KMS-11 (cell line): ENCODE results near the gene PIGU.

Source experiments
- H2AFZ ChIP-seq: fragments of 200-600 bp; sonication (generic); 2 replicates; pipeline ENCODE4 v1.6.1; 2016; ENCODE audit warnings: antibody characterized with exemption, mixed run types, low read depth
- H3K27ac ChIP-seq: fragments of 200-600 bp; sonication (generic); 2 replicates; pipeline ENCODE4 v1.6.1; 2016; ENCODE audit warnings: mild to moderate bottlenecking, mixed run types
- H3K27me3 ChIP-seq: fragments of 200-600 bp; sonication (generic); 2 replicates; pipeline ENCODE4 v1.6.1; 2017; ENCODE audit warnings: mild to moderate bottlenecking, low read depth, mixed run types, moderate library complexity; ENCODE audit not compliant: insufficient read depth
- H3K36me3 ChIP-seq: fragments of 200-600 bp; sonication (generic); 2 replicates; pipeline ENCODE4 v1.6.1; 2017; ENCODE audit warnings: mild to moderate bottlenecking, mixed run types; ENCODE audit not compliant: insufficient read depth
- H3K4me1 ChIP-seq: fragments of 200-600 bp; sonication (generic); 2 replicates; pipeline ENCODE4 v1.6.1; 2016; ENCODE audit warnings: mild to moderate bottlenecking, low read depth, mixed run types; ENCODE audit not compliant: poor library complexity, severe bottlenecking
- H3K4me2 ChIP-seq: fragments of 200-600 bp; sonication (generic); 2 replicates; pipeline ENCODE4 v1.7.0; 2016; ENCODE audit warnings: mild to moderate bottlenecking, mixed run types
- H3K4me3 ChIP-seq: fragments of 200-600 bp; sonication (generic); IDR thresholded peaks from 2 replicates; pipeline ENCODE4 v1.6.1; 2017; ENCODE audit warnings: low read depth, low read length, mixed read lengths; ENCODE audit not compliant: insufficient read depth
- H3K79me2 ChIP-seq: fragments of 200-600 bp; sonication (generic); 2 replicates; pipeline ENCODE4 v1.6.1; 2016; ENCODE audit warnings: low read depth, mixed run types; ENCODE audit not compliant: insufficient read depth
- H3K9ac ChIP-seq: fragments of 200-600 bp; sonication (generic); 2 replicates; pipeline ENCODE4 v1.6.1; 2016; ENCODE audit warnings: mild to moderate bottlenecking, mixed run types
- H4K20me1 ChIP-seq: fragments of 200-600 bp; sonication (generic); 2 replicates; pipeline ENCODE4 v1.6.1; 2016; ENCODE audit warnings: mild to moderate bottlenecking, mixed run types; ENCODE audit not compliant: insufficient read depth
- CTCF ChIP-seq: fragments of 200-600 bp; sonication (generic); conservative IDR thresholded peaks from 2 replicates; pipeline ENCODE4 v1.6.1; 2017; ENCODE audit warnings: low read depth, mild to moderate bottlenecking, antibody characterized with exemption, low read length, moderate library complexity, mixed read lengths

Gene PIGU

GRCh38 chr20:34512266-34512954 lies 164.5 kb downstream of the PIGU start:
- Histone ChIP-seq H4K20me1 (no peaks in the 10 kb centered on the region), H3K4me1 (peaks cover 16% of the 10 kb centered on the region), H3K79me2 (peaks cover 7% of the 10 kb centered on the region), H3K27ac (no peak overlapping the region), H3K36me3 (peaks cover 17% of the 10 kb centered on the region; the same call in 1 of the 2 replicates), H3K27me3 (no peaks in the 10 kb centered on the region), H3K4me3 (no peak overlapping the region), H3K9ac (no peak overlapping the region), H2AFZ (no peak overlapping the region), H3K4me2 (no peak overlapping the region)
- TF ChIP-seq CTCF: no peak

- H4K20me1 ChIP-seq: no peaks in the 10 kb centered on the region
- no peak overlapping the region for H2AFZ ChIP-seq
- H3K4me3 ChIP-seq: no peak overlapping the region
- H3K27me3 ChIP-seq: no peaks in the 10 kb centered on the region
- no peak for TF ChIP-seq CTCF
- H3K79me2 ChIP-seq: peaks cover 2% of the 10 kb centered on the region; the same call in 1 of the 2 replicates
- peaks cover 13% of the 10 kb centered on the region for H3K4me1 ChIP-seq
- no peak overlapping the region for H3K4me2 ChIP-seq
- H3K27ac ChIP-seq: no peak overlapping the region
- peaks cover 17% of the 10 kb centered on the region; the same call in 1 of the 2 replicates for H3K36me3 ChIP-seq
- H3K9ac ChIP-seq: no peak overlapping the region
Measured at GRCh38 chr20:34511891-34512265, 165.0 kb downstream of the PIGU start.

GRCh38 chr20:34510575-34510974 lies 166.3 kb downstream of the PIGU start:
- Histone ChIP-seq H3K79me2 (no peaks in the 10 kb centered on the region), H3K4me1 (peaks cover 13% of the 10 kb centered on the region), H3K27me3 (no peaks in the 10 kb centered on the region), H3K4me3 (no peak overlapping the region), H3K9ac (no peak overlapping the region), H3K36me3 (peaks cover 17% of the 10 kb centered on the region; the same call in 1 of the 2 replicates), H4K20me1 (no peaks in the 10 kb centered on the region), H3K27ac (no peak overlapping the region), H2AFZ (no peak overlapping the region), H3K4me2 (no peak overlapping the region)
- no peak for TF ChIP-seq CTCF
